SK-N-MC (cell line): ENCODE measurements around the gene GRIP1.

ENCODE experiments used
- DNase-seq: peaks from one replicate; pipeline ENCODE4 v3.0.0-alpha.2; 2011; ENCODE audit warnings: low read depth, low spot score
- H3K27ac ChIP-seq: fragments of 200-600 bp; sonication (generic); 2 replicates; pipeline ENCODE4 v1.5.1; 2016; ENCODE audit warnings: mixed run types
- H3K36me3 ChIP-seq: fragments of 200-600 bp; sonication (generic); 2 replicates; pipeline ENCODE4 v1.6.1; 2017; ENCODE audit warnings: antibody characterized with exemption, low read length, mixed read lengths; ENCODE audit not compliant: insufficient read depth
- H3K4me3 ChIP-seq: fragments of 200-600 bp; sonication (generic); 2 replicates; pipeline ENCODE4 v1.5.1; 2016
- H3K9ac ChIP-seq: fragments of 200-600 bp; sonication (generic); 2 replicates; pipeline ENCODE4 v1.8.0; 2017; ENCODE audit warnings: mixed run types, mixed read lengths; ENCODE audit not compliant: insufficient read length
- H3K9me3 ChIP-seq: fragments of 200-600 bp; sonication (generic); 2 replicates; pipeline ENCODE4 v1.6.1; 2017; ENCODE audit warnings: low read depth, mild to moderate bottlenecking, antibody characterized with exemption, low read length, moderate library complexity, mixed read lengths
- EZH2 ChIP-seq: fragments of 200-600 bp; sonication (generic); IDR thresholded peaks from one replicate; pipeline ENCODE4 v1.6.1; 2017; ENCODE audit warnings: antibody characterized with exemption
- FOXP2 ChIP-seq: optimal IDR thresholded peaks from 2 replicates; pipeline ENCODE3; 2011; ENCODE audit warnings: mild to moderate bottlenecking, moderate library complexity; ENCODE audit not compliant: insufficient read depth; ENCODE audit errors: extremely low read length, control extremely low read depth
- POLR2AphosphoS5 ChIP-seq: IDR thresholded peaks from 2 replicates; pipeline ENCODE4 v1.6.1; 2012; ENCODE audit warnings: mild to moderate bottlenecking, low read depth, low read length, borderline replicate concordance

The GRIP1 gene, protein sequence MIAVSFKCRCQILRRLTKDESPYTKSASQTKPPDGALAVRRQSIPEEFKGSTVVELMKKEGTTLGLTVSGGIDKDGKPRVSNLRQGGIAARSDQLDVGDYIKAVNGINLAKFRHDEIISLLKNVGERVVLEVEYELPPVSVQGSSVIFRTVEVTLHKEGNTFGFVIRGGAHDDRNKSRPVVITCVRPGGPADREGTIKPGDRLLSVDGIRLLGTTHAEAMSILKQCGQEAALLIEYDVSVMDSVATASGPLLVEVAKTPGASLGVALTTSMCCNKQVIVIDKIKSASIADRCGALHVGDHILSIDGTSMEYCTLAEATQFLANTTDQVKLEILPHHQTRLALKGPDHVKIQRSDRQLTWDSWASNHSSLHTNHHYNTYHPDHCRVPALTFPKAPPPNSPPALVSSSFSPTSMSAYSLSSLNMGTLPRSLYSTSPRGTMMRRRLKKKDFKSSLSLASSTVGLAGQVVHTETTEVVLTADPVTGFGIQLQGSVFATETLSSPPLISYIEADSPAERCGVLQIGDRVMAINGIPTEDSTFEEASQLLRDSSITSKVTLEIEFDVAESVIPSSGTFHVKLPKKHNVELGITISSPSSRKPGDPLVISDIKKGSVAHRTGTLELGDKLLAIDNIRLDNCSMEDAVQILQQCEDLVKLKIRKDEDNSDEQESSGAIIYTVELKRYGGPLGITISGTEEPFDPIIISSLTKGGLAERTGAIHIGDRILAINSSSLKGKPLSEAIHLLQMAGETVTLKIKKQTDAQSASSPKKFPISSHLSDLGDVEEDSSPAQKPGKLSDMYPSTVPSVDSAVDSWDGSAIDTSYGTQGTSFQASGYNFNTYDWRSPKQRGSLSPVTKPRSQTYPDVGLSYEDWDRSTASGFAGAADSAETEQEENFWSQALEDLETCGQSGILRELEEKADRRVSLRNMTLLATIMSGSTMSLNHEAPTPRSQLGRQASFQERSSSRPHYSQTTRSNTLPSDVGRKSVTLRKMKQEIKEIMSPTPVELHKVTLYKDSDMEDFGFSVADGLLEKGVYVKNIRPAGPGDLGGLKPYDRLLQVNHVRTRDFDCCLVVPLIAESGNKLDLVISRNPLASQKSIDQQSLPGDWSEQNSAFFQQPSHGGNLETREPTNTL

GRCh38 chr12:66678338-66679275, at the start of gene GRIP1:
GRIP1 (minus strand) TSS chr12:66679076; CDS start chr12:66678904, 172 bp downstream.
- no peaks in the 10 kb centered on the region for H3K36me3 ChIP-seq
- H3K9ac ChIP-seq = no peak within 1 kb of the TSS
- H3K27ac ChIP-seq = no peak within 1 kb of the TSS
- TF ChIP-seq POLR2AphosphoS5 = no peak
- no peak for TF ChIP-seq FOXP2
- no peak for TF ChIP-seq EZH2
- H3K4me3 ChIP-seq = no peak within 1 kb of the TSS
- DNase-seq = no peak
- no peaks in the 10 kb centered on the region for H3K9me3 ChIP-seq

DNA sequence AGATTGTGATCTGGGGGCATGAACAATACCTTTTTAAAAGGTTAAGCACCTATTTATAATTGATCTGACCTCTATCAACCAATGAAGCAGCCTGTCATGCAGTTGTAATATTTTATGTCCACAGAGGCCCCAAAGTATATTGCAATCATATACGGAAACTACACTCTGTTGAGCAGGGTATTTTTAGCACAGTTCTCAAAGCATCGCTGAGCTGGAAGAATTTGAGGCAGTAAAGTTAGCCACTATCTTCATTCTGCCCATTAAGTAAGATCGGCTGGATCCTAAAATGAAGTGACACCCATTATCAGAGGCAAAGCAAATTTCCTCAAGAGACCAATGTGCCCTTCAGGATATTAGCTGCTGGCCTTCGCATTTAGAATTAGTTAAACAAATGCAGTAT, 47.7 kb upstream of the GRIP1 start:
- Histone ChIP-seq H3K4me3 (no peak overlapping the region), H3K9me3 (no peaks in the 10 kb centered on the region), H3K27ac (no peak overlapping the region), H3K36me3 (no peaks in the 10 kb centered on the region), H3K9ac (no peak overlapping the region)
- no peak for TF ChIP-seq FOXP2
- TF ChIP-seq EZH2 = no peak
- TF ChIP-seq POLR2AphosphoS5 = no peak
- DNase-seq = no peak

DNA sequence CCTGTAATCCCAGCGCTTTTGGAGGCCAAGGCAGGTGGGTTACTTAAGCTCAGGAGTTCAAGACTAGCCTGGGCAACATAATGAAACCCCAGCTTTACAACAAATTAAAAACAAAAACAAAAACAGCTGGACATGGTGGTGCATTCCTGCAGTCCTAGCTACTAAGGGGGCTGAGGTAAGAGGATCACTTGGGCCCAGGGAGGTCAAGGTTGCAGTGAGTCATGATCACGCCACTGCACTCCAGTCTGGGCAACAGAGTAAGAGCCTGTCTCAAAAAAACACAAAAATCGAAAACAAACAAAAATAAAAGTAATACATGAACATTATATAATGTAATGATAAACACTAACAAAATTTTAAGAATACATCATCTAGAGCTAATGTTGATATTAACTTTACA, 46.2 kb upstream of the GRIP1 start:
- Histone ChIP-seq H3K27ac (no peak overlapping the region), H3K36me3 (no peaks in the 10 kb centered on the region), H3K4me3 (no peak overlapping the region), H3K9ac (no peak overlapping the region), H3K9me3 (no peaks in the 10 kb centered on the region)
- TF ChIP-seq EZH2 (no peak), POLR2AphosphoS5 (no peak), FOXP2 (no peak)
- no peak for DNase-seq

GRCh38 chr12:66724616-66725015, 45.7 kb upstream of the GRIP1 start:
- TF ChIP-seq FOXP2 = no peak
- H3K4me3 ChIP-seq = no peak overlapping the region
- no peak for DNase-seq
- H3K9ac ChIP-seq = no peak overlapping the region
- no peaks in the 10 kb centered on the region for H3K9me3 ChIP-seq
- H3K36me3 ChIP-seq = no peaks in the 10 kb centered on the region
- no peak overlapping the region for H3K27ac ChIP-seq

- Histone ChIP-seq H3K27ac (no peak overlapping the region), H3K36me3 (no peaks in the 10 kb centered on the region), H3K4me3 (no peak overlapping the region), H3K9ac (no peak overlapping the region), H3K9me3 (no peaks in the 10 kb centered on the region)
- DNase-seq = no peak
- TF ChIP-seq FOXP2 = no peak
- no peak for TF ChIP-seq EZH2
- no peak for TF ChIP-seq POLR2AphosphoS5
Measured at GRCh38 chr12:66724026-66724425, 45.1 kb upstream of the GRIP1 start.

DNA sequence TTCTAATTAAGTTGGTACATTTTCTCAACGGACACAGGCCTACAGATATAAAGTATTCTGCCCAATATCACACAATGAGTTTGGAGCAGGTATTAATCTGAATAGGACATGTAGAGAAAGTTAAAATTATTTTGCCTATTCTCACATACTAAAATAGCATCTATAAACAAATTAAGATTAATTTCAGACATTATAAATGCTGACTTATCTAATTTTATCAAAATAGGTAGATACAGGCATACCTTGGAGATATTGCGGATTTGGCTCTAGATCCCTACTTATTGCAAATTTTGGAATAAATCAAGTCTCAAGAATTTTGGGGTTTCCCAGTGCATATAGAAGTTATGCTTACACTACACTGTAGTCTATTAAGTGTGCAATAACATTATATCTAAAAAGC, 41.0 kb upstream of the GRIP1 start:
- Histone ChIP-seq H3K9me3 (no peaks in the 10 kb centered on the region), H3K36me3 (no peaks in the 10 kb centered on the region), H3K9ac (no peak overlapping the region), H3K27ac (no peak overlapping the region), H3K4me3 (no peak overlapping the region)
- no peak for TF ChIP-seq EZH2
- no peak for TF ChIP-seq POLR2AphosphoS5
- no peak for TF ChIP-seq FOXP2
- DNase-seq = no peak

- DNase-seq = no peak
- Histone ChIP-seq H3K9ac (no peak overlapping the region), H3K9me3 (no peaks in the 10 kb centered on the region), H3K36me3 (no peaks in the 10 kb centered on the region), H3K27ac (no peak overlapping the region), H3K4me3 (no peak overlapping the region)
- TF ChIP-seq EZH2 (no peak), POLR2AphosphoS5 (no peak), FOXP2 (no peak)
Measured at GRCh38 chr12:66717036-66717673, 38.3 kb upstream of the GRIP1 start.
